ENCODE data around the gene DAGLA.

Gene DAGLA

DNA sequence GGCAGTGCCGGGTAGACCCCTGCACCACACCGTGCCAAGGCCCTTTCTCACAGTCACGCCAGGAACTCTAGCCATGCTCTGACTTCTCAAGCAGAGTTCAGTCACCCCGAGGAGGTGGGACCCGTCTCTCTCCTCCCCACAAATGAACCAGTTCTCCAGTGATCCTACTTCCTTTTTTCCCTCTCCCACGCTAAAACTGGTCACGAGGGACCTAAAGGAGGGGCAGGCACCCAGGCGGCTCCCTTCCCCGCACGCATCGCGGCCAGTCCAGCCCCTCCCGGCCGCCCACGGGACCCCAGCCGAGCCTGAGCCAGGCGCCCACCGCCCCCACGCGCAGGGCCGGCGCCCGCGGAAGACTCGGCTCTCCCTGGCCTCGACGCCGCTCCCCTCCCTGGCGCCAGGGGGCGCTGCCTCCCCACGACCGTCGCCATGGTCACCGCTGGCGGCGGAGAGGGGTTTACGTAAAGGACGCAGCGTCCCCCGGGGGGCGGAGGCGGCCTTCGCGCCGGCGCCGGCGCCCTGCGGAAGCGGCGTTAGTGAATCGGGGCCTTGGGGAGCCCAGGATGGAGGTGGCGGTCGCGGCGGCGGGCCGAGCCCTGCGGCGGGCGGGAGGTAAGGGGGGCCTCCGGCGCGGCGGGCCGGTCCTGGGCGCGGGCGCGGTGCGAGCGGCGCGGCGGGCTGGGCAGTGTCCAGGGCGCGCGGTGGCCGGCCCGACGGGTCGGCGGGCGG is at the start of gene DAGLA:
Gene DAGLA, plus strand, starts transcription at position 499 of the 729 bp plus-strand sequence. CDS start 39,765 bp downstream, outside the sequence.
- peak within 1 kb of the TSS; percentile 42 for H3K4me3 ChIP-seq (ENCODE audit: low read depth, low read length)

DNA sequence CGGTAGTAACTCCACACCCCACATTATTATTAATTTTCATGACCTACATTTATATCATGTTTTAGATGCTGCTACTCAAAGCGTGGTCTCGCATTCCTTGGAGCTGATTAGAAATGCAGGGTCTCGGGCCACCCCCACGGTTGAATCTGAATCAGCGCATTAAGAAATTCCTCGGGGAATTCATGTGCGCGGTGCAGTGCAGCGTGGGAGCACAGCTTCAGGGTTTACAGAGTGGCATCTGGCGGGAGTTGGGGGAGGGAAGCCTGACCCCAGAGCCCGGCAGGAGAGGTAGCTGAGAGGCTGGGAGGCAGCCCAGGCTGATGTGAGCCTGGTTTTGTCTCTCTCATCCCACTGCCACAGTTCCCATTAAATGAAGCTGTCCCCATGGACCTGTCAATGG is 48.1 kb upstream of the DAGLA start:
- TF ChIP-seq CTCF (IDR thresholded peaks at IDR 0.05; ENCODE audit: low read depth, low read length, missing control alignments): no peak
- no peak overlapping the region for H3K4me3 ChIP-seq (ENCODE audit: low read depth, low read length)
- in situ Hi-C loops (cut with HindIII; ENCODE audit: low sequenced_read_pairs): no loop called here
- DNase-seq (ENCODE audit: low read depth): no peak

More for the DNA sequence above, at the start of gene DAGLA:
- in situ Hi-C loops (cut with HindIII; ENCODE audit: low sequenced_read_pairs): loop anchor here (5.0 kb wide), 1 partner anchor 33 kb away; no protein-coding TSS in a partner anchor
- peak; percentile 81 for TF ChIP-seq CTCF (IDR thresholded peaks at IDR 0.05; ENCODE audit: low read depth, low read length, missing control alignments)
- DNase-seq (ENCODE audit: low read depth): no peak

GRCh38 chr11:61635304-61635703 is 44.9 kb upstream of the DAGLA start:
- no peak for TF ChIP-seq CTCF (IDR thresholded peaks at IDR 0.05; ENCODE audit: low read depth, low read length, missing control alignments)
- in situ Hi-C loops (cut with HindIII; ENCODE audit: low sequenced_read_pairs): no loop called here
- no peak overlapping the region for H3K4me3 ChIP-seq (ENCODE audit: low read depth, low read length)
- no peak for DNase-seq (ENCODE audit: low read depth)

GRCh38 chr11:61635787-61636186 is 44.4 kb upstream of the DAGLA start:
- in situ Hi-C loops (cut with HindIII; ENCODE audit: low sequenced_read_pairs): no loop called here
- TF ChIP-seq CTCF (IDR thresholded peaks at IDR 0.05; ENCODE audit: low read depth, low read length, missing control alignments): no peak
- DNase-seq (ENCODE audit: low read depth): no peak
- H3K4me3 ChIP-seq (ENCODE audit: low read depth, low read length): no peak overlapping the region

- in situ Hi-C loops (cut with HindIII; ENCODE audit: low sequenced_read_pairs): no loop called here
- no peak for DNase-seq (ENCODE audit: low read depth)
- TF ChIP-seq CTCF (IDR thresholded peaks at IDR 0.05; ENCODE audit: low read depth, low read length, missing control alignments): no peak
- no peak overlapping the region for H3K4me3 ChIP-seq (ENCODE audit: low read depth, low read length)
These were observed 43.5 kb upstream of the DAGLA start for GRCh38 chr11:61636676-61637075.

DNA sequence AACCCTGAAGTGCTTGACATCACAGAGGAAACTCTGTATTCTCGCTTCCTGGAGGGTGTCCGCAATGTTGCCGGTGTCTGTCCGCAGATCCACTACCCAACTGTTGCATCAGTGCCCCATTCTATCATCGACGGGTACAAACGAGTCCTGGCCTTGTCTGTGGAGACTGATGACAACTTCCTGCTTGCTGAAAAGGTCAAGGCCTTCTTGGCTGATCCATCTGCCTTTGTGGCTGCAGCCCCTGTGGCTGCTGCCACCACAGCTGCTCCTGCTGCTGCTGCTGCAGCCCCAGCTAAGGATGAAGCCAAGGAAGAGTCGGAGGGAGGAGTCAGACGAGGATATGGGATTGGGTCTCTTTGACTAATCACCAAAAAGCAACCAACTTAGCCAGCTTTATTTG is 42.9 kb upstream of the DAGLA start:
- no peak overlapping the region for H3K4me3 ChIP-seq (ENCODE audit: low read depth, low read length)
- DNase-seq (ENCODE audit: low read depth): no peak
- in situ Hi-C loops (cut with HindIII; ENCODE audit: low sequenced_read_pairs): no loop called here
- TF ChIP-seq CTCF (IDR thresholded peaks at IDR 0.05; ENCODE audit: low read depth, low read length, missing control alignments): no peak

All from astrocyte of the cerebellum (primary cell).